Liver (tissue), 3 donors: ENCODE measurements around the gene APBB1IP.

Experiments used
- EGR1 ChIP-seq, 2 donors: IDR thresholded peaks; 2 replicates each; pipeline ENCODE4 v1.6.1; 2016 to 2018; ENCODE audit warnings: antibody characterized with exemption in 2 of 2, low read depth in 2 of 2
- FOXA2 ChIP-seq: IDR thresholded peaks from 2 replicates; pipeline ENCODE4 v1.6.1; 2016; ENCODE audit warnings: antibody characterized with exemption
- GABPA ChIP-seq, 2 donors: IDR thresholded peaks in 1 of 2; conservative IDR thresholded peaks in 1 of 2; 2 replicates each; pipeline ENCODE4 v1.6.1; 2016; ENCODE audit warnings: antibody characterized with exemption in 2 of 2, mild to moderate bottlenecking in 1 of 2, moderate library complexity in 1 of 2
- HNF4A ChIP-seq, 2 donors: conservative IDR thresholded peaks; 2 replicates each; pipeline ENCODE4 v1.6.1; 2016; ENCODE audit warnings: antibody characterized with exemption in 2 of 2, mild to moderate bottlenecking in 2 of 2
- JUND ChIP-seq, 2 donors: IDR thresholded peaks; 2 replicates each; pipeline ENCODE4 v1.6.1; 2016; ENCODE audit warnings: antibody characterized with exemption in 2 of 2
- NR2F2 ChIP-seq: IDR thresholded peaks from 2 replicates; pipeline ENCODE4 v1.6.1; 2016; ENCODE audit warnings: antibody characterized with exemption
- RAD21 ChIP-seq, 2 donors: IDR thresholded peaks; 2 replicates each; pipeline ENCODE4 v1.6.1; 2016; ENCODE audit warnings: antibody characterized with exemption in 2 of 2, mild to moderate bottlenecking in 2 of 2
- SP1 ChIP-seq: IDR thresholded peaks from 2 replicates; pipeline ENCODE4 v1.6.1; 2018; ENCODE audit warnings: antibody characterized with exemption, mild to moderate bottlenecking
- TAF1 ChIP-seq: conservative IDR thresholded peaks from 2 replicates; pipeline ENCODE4 v1.6.1; 2016; ENCODE audit warnings: antibody characterized with exemption, mild to moderate bottlenecking
- YY1 ChIP-seq: IDR thresholded peaks from 2 replicates; pipeline ENCODE4 v1.6.1; 2016; ENCODE audit warnings: antibody characterized with exemption, mild to moderate bottlenecking
- TF ChIP-seq, protein P1 (sequence below): IDR thresholded peaks from 2 replicates; pipeline ENCODE4 v1.6.1; 2016; ENCODE audit warnings: antibody characterized with exemption
- TF ChIP-seq, protein P2 (sequence below): IDR thresholded peaks from 2 replicates; pipeline ENCODE4 v1.6.1; 2016; ENCODE audit warnings: antibody characterized with exemption, mild to moderate bottlenecking
- TF ChIP-seq, protein P3 (sequence below): fragments of 150-350 bp; IDR thresholded peaks from 2 replicates; pipeline ENCODE4 v1.5.1; 2017; ENCODE audit warnings: improper control_type of control experiment, low read depth, low read length; ENCODE audit not compliant: missing input control
- TF ChIP-seq, protein P4 (sequence below): IDR thresholded peaks from 2 replicates; pipeline ENCODE4 v1.6.1; 2016; ENCODE audit warnings: antibody characterized with exemption
- donor health status: healthy.
- donor health status: healthy.

DNA sequence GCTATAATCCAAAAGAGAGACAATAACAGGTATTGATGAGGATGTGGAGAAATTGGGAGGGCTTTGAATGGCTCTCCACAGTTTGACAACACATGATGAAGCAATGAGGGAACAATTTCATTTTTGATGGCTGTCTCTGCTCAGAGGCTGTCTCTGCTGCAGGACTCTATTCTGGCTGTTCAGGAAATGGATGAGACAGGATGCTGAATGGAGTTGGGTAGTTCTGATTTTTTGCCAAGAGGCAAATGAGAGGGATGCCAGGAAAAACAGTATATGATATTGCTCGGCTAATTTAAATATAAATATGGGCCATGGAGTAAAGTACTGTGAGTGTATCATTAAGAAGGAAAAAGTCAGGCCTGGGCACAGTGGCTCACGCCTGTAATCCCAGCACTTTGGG lies 16.8 kb downstream of the APBB1IP start:
- TF ChIP-seq TAF1, result no peak
- TF ChIP-seq, protein P1, sequence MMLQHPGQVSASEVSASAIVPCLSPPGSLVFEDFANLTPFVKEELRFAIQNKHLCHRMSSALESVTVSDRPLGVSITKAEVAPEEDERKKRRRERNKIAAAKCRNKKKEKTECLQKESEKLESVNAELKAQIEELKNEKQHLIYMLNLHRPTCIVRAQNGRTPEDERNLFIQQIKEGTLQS, result no peak
- TF ChIP-seq, protein P2, sequence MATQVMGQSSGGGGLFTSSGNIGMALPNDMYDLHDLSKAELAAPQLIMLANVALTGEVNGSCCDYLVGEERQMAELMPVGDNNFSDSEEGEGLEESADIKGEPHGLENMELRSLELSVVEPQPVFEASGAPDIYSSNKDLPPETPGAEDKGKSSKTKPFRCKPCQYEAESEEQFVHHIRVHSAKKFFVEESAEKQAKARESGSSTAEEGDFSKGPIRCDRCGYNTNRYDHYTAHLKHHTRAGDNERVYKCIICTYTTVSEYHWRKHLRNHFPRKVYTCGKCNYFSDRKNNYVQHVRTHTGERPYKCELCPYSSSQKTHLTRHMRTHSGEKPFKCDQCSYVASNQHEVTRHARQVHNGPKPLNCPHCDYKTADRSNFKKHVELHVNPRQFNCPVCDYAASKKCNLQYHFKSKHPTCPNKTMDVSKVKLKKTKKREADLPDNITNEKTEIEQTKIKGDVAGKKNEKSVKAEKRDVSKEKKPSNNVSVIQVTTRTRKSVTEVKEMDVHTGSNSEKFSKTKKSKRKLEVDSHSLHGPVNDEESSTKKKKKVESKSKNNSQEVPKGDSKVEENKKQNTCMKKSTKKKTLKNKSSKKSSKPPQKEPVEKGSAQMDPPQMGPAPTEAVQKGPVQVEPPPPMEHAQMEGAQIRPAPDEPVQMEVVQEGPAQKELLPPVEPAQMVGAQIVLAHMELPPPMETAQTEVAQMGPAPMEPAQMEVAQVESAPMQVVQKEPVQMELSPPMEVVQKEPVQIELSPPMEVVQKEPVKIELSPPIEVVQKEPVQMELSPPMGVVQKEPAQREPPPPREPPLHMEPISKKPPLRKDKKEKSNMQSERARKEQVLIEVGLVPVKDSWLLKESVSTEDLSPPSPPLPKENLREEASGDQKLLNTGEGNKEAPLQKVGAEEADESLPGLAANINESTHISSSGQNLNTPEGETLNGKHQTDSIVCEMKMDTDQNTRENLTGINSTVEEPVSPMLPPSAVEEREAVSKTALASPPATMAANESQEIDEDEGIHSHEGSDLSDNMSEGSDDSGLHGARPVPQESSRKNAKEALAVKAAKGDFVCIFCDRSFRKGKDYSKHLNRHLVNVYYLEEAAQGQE, result no peak
- TF ChIP-seq, protein P3, sequence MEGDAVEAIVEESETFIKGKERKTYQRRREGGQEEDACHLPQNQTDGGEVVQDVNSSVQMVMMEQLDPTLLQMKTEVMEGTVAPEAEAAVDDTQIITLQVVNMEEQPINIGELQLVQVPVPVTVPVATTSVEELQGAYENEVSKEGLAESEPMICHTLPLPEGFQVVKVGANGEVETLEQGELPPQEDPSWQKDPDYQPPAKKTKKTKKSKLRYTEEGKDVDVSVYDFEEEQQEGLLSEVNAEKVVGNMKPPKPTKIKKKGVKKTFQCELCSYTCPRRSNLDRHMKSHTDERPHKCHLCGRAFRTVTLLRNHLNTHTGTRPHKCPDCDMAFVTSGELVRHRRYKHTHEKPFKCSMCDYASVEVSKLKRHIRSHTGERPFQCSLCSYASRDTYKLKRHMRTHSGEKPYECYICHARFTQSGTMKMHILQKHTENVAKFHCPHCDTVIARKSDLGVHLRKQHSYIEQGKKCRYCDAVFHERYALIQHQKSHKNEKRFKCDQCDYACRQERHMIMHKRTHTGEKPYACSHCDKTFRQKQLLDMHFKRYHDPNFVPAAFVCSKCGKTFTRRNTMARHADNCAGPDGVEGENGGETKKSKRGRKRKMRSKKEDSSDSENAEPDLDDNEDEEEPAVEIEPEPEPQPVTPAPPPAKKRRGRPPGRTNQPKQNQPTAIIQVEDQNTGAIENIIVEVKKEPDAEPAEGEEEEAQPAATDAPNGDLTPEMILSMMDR, result no peak
- TF ChIP-seq RAD21 (IDR thresholded peaks at IDR 0.05), result no peak
- TF ChIP-seq, protein P4, sequence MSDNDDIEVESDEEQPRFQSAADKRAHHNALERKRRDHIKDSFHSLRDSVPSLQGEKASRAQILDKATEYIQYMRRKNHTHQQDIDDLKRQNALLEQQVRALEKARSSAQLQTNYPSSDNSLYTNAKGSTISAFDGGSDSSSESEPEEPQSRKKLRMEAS, result no peak
- TF ChIP-seq EGR1 (IDR thresholded peaks at IDR 0.05; ENCODE audit: low read depth in 2 of 2), result no peak
- TF ChIP-seq FOXA2, result no peak
- TF ChIP-seq HNF4A (conservative IDR thresholded peaks at IDR 0.05), result no peak
- no peak for TF ChIP-seq JUND (IDR thresholded peaks at IDR 0.05)
- TF ChIP-seq SP1, result no peak
- TF ChIP-seq YY1, result no peak
- no peak for TF ChIP-seq NR2F2
- no peak for TF ChIP-seq GABPA (IDR thresholded peaks at IDR 0.05 in 1 of 2, conservative IDR thresholded peaks at IDR 0.05 in 1 of 2)
